Coronary artery (tissue), 2 donors: Measurements from ENCODE around the gene MTM1.

Experiments
- DNase-seq: peaks from one replicate; pipeline ENCODE4 v3.0.0-alpha.2; 2017; ENCODE audit warnings: low spot score
- H3K27ac ChIP-seq, 2 donors: fragments of 200-600 bp; sonication (generic); one replicate each; pipeline ENCODE4 v1.5.1; 2016 to 2019
- H3K4me3 ChIP-seq: fragments of 200-600 bp; sonication (generic); 2 replicates; pipeline ENCODE4 v1.5.1; 2016; ENCODE audit warnings: mild to moderate bottlenecking, moderate library complexity
- TF ChIP-seq, protein P1 (sequence below): fragments of 200-600 bp; sonication (generic); IDR thresholded peaks from one replicate; pipeline ENCODE4 v1.5.1; 2019; ENCODE audit warnings: antibody characterized with exemption

Gene MTM1

DNA sequence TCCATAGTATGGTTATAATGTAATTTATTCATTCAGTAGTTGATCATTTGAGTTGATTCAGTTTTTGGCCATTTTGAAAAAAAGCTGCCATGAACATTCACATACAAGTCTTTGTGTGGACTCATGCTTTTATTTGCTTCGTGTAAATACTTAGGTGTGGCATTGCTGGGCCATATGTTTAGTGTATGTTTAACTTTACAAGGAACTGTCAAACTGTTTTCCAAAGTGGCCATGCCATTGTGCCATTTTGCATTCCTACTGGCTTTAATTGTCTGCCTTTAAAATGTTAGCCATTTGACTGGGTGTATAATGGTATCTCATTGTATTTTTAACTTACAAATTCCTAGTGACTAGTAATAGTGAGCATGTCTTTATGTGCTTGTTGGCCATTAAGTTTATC, 8.8 kb downstream of the MTM1 start:
- TF ChIP-seq, protein P1, sequence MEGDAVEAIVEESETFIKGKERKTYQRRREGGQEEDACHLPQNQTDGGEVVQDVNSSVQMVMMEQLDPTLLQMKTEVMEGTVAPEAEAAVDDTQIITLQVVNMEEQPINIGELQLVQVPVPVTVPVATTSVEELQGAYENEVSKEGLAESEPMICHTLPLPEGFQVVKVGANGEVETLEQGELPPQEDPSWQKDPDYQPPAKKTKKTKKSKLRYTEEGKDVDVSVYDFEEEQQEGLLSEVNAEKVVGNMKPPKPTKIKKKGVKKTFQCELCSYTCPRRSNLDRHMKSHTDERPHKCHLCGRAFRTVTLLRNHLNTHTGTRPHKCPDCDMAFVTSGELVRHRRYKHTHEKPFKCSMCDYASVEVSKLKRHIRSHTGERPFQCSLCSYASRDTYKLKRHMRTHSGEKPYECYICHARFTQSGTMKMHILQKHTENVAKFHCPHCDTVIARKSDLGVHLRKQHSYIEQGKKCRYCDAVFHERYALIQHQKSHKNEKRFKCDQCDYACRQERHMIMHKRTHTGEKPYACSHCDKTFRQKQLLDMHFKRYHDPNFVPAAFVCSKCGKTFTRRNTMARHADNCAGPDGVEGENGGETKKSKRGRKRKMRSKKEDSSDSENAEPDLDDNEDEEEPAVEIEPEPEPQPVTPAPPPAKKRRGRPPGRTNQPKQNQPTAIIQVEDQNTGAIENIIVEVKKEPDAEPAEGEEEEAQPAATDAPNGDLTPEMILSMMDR: no peak
- DNase-seq: no peak
- H3K4me3 ChIP-seq: no peak overlapping the region
- H3K27ac ChIP-seq: no peak overlapping the region

- Histone ChIP-seq H3K4me3 (no peak overlapping the region), H3K27ac (no peak overlapping the region)
- TF ChIP-seq, protein P1: no peak
- no peak for DNase-seq
These were observed 12.8 kb downstream of the MTM1 start for GRCh38 chrX:150581093-150581775.

GRCh38 chrX:150582338-150582948, 14.0 kb downstream of the MTM1 start:
- H3K27ac ChIP-seq: no peak overlapping the region
- TF ChIP-seq, protein P1: no peak
- H3K4me3 ChIP-seq: no peak overlapping the region
- DNase-seq: no peak

DNA sequence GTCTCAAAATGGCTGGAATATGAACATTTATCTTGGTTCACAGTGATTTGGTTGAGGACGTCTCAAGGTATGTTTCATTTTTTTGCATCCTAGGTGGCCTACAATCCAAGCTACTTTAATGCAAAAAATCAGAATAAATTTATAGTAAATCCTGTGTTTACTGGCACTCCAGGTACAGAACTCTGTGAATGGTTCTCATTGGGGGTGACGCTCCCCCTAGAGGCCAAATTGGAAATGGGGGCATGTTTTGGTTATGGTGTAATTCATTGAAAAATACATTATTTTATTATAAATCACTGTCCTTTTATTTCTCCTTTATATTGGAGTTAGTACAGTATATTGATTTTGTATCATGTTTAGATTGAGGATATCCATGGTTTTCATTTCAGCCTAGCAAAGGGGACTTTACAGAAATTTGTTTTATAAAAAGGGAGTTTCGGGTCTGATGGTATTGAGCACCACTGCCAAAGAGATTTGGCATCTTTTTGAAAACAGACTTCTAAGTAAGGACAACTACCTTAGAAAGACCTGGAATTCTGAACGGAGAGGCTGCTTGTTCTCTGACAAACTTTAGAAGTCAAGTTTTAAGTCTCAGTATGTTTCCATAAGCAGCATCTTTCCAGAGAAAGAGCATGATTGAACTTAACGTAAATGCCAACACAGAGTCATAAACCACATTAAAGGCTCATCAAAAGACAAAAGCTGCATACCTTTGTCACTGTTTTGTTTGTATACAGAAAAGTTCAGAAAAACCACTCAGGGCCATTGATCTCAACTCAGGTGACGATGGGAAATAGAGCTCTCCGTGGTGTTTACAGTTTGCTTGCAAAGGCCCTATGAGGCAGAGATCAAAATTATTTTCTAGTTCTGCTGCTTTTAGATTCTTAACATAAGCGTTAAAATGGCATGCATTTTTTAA, 19.4 kb downstream of the MTM1 start:
- Histone ChIP-seq H3K27ac (no peak overlapping the region), H3K4me3 (no peak overlapping the region)
- no peak for DNase-seq
- TF ChIP-seq, protein P1: peak; percentile 31

DNA sequence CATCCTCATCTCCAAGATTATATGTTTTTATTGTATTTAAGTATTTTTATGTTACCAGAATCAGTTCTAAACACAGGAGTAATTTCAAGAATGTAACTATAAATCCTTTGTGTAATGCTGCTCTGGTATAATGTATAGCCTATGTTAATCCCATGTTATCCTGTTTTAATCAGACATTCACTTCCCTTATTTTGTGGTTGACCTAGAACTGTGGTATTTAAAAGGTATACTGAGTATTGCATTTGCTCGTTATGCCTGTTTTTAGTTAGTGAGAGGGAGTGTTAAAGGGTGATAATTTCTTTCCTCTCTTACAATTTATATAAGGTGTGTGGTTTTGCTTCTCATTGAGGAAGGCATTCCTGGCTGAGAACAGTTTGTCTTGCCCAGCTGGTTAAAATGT, 26.2 kb downstream of the MTM1 start:
- H3K27ac ChIP-seq: no peak overlapping the region
- TF ChIP-seq, protein P1: no peak
- no peak for DNase-seq
- no peak overlapping the region for H3K4me3 ChIP-seq

- Histone ChIP-seq H3K27ac (no peak overlapping the region), H3K4me3 (no peak overlapping the region)
- TF ChIP-seq, protein P1: no peak
- DNase-seq: no peak
These were observed 30.8 kb downstream of the MTM1 start for GRCh38 chrX:150599226-150599625.
